PC-3 (cell line): ENCODE results near the gene SRGAP1. TPM values are rescaled to one million over a fixed set of nuclear protein-coding genes. Genes with fewer than 3 reads are reported as not detected.

ENCODE experiments used
- ATAC-seq: fragments of 200-7000 bp; cut with Tn5 transposase; 2 replicates; pipeline ENCODE4 v1.9.1; 2020; ENCODE audit warnings: mild to moderate bottlenecking, moderate library complexity
- BruUV-seq: library from RNA; stranded (reverse); fragments of 400-500 nt; replicated peaks from 2 replicates; lab custom pipeline; 2021; lab: Mats Ljungman, UMichigan
- CTCF ChIA-PET: fragments of 300-600 bp; sonication (Branson Sonifier 250); formaldehyde crosslinking; loops from one replicate; lab custom pipeline; 2022; ENCODE audit warnings: antibody characterized with exemption; lab: Charles Lee
- POLR2A ChIA-PET: fragments of 300-600 bp; sonication (Branson Sonifier 250); formaldehyde crosslinking; loops from one replicate; lab custom pipeline; 2022; ENCODE audit warnings: antibody characterized with exemption; ENCODE audit not compliant: unreplicated experiment; lab: Charles Lee
- DNase-seq: peaks from one replicate; pipeline ENCODE4 v3.0.0-alpha.2; 2015
- H2AFZ ChIP-seq: fragments of 300-600 bp; sonication (generic); 2 replicates; pipeline ENCODE4 v1.6.0; 2016; ENCODE audit warnings: antibody characterized with exemption, low read length
- H3F3A ChIP-seq: fragments of 300-600 bp; sonication (generic); one replicate; pipeline ENCODE4 v1.6.0; 2017; ENCODE audit warnings: antibody characterized with exemption, low read length, control low read depth, mild to moderate bottlenecking; ENCODE audit not compliant: unreplicated experiment
- H3K27ac ChIP-seq: fragments of 300-600 bp; sonication (generic); 2 replicates; pipeline ENCODE4 v1.5.1; 2016; ENCODE audit warnings: mild to moderate bottlenecking, low read length
- H3K27me3 ChIP-seq: fragments of 300-600 bp; sonication (generic); 2 replicates; pipeline ENCODE4 v1.6.1; 2016; ENCODE audit warnings: low read length, mixed read lengths
- H3K36me3 ChIP-seq: fragments of 300-600 bp; sonication (generic); 2 replicates; pipeline ENCODE4 v1.6.1; 2016; ENCODE audit warnings: low read depth, mixed run types, low read length, mixed read lengths
- H3K4me1 ChIP-seq: fragments of 300-600 bp; sonication (generic); 2 replicates; pipeline ENCODE4 v1.5.1; 2016; ENCODE audit warnings: low read length; ENCODE audit not compliant: insufficient read depth
- H3K4me2 ChIP-seq: fragments of 300-600 bp; sonication (generic); 2 replicates; pipeline ENCODE4 v1.6.0; 2016; ENCODE audit warnings: low read length
- H3K4me3 ChIP-seq: fragments of 300-600 bp; sonication (generic); 2 replicates; pipeline ENCODE4 v1.5.1; 2016; ENCODE audit warnings: mild to moderate bottlenecking, low read length, mixed read lengths
- H3K79me2 ChIP-seq: fragments of 300-600 bp; sonication (generic); 2 replicates; pipeline ENCODE4 v1.6.1; 2017; ENCODE audit warnings: low read length, mixed read lengths
- H3K9ac ChIP-seq: fragments of 300-600 bp; sonication (generic); 2 replicates; pipeline ENCODE4 v1.6.0; 2016; ENCODE audit warnings: mild to moderate bottlenecking, low read length
- H3K9me2 ChIP-seq: fragments of 300-600 bp; sonication (generic); replicated peaks from 2 replicates; pipeline ENCODE4 v1.6.1; 2016; ENCODE audit warnings: mixed run types, low read length, mixed read lengths
- H3K9me3 ChIP-seq: fragments of 300-600 bp; sonication (generic); 2 replicates; pipeline ENCODE4 v1.6.1; 2016; ENCODE audit warnings: low read length, mixed read lengths
- H4K20me1 ChIP-seq: fragments of 300-600 bp; sonication (generic); 2 replicates; pipeline ENCODE4 v1.6.1; 2016; ENCODE audit warnings: low read length, mixed read lengths
- EZH2 ChIP-seq: fragments of 300-600 bp; sonication (generic); IDR thresholded peaks from one replicate; pipeline ENCODE4 v1.6.1; 2017; ENCODE audit warnings: antibody characterized with exemption, mild to moderate bottlenecking, low read length; ENCODE audit not compliant: unreplicated experiment
- EZH2phosphoT487 ChIP-seq: fragments of 300-600 bp; sonication (generic); IDR thresholded peaks from 2 replicates; pipeline ENCODE4 v1.6.1; 2018; ENCODE audit warnings: mild to moderate bottlenecking, antibody characterized with exemption, low read length, borderline replicate concordance
- intact Hi-C: fragments of 100-400 bp; cut with micrococcal nuclease; formaldehyde crosslinking; loops from 2 replicates; pipeline ENCODE4 v1.9.0; 2023
- total RNA-seq: library from RNA; depleted of rRNA; stranded (reverse); fragments of >200 nt; gene quantifications from 2 replicates; pipeline ENCODE4 v1.2.3, GENCODE V29; 2014
- TF ChIP-seq, protein P1 (sequence below): fragments of 300-600 bp; sonication (generic); conservative IDR thresholded peaks from 2 replicates; pipeline ENCODE4 v1.5.1; 2017; ENCODE audit warnings: antibody characterized with exemption, low read depth, mild to moderate bottlenecking, low read length

The SRGAP1 gene
- total RNA-seq, 1 experiment from 2014 or later = 11.0 TPM

DNA sequence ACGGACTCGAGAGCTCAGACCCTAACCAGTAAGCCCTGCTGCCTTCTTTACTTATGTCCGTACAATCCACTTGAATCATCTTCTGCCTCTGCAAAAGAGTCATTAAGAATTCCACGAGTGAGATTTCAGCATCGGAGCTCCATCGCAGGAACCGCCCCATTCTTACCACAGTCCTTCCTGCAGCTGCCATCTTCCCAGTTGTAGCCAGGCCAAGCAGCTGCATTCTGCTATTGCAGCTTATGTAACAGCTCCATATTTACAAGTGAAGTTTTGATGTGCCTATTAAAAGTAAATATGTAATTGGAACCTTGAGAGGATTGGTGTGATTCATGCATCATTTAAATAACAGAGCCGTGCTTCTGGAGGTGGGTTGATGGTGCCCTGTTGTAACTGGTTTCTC, 220.2 kb downstream of the SRGAP1 start:
- Histone ChIP-seq H2AFZ (no peak overlapping the region), H3K4me3 (no peak overlapping the region), H3K9me2 (no peaks in the 10 kb centered on the region), H3K4me1 (no peaks in the 10 kb centered on the region), H3F3A (no peaks in the 10 kb centered on the region), H3K36me3 (peaks cover 35% of the 10 kb centered on the region), H3K4me2 (no peak overlapping the region), H3K9ac (no peak overlapping the region), H3K27ac (no peak overlapping the region), H4K20me1 (no peaks in the 10 kb centered on the region), H3K9me3 (no peaks in the 10 kb centered on the region), H3K79me2 (no peaks in the 10 kb centered on the region), H3K27me3 (no peaks in the 10 kb centered on the region)
- no peak for TF ChIP-seq EZH2phosphoT487
- TF ChIP-seq, protein P1, sequence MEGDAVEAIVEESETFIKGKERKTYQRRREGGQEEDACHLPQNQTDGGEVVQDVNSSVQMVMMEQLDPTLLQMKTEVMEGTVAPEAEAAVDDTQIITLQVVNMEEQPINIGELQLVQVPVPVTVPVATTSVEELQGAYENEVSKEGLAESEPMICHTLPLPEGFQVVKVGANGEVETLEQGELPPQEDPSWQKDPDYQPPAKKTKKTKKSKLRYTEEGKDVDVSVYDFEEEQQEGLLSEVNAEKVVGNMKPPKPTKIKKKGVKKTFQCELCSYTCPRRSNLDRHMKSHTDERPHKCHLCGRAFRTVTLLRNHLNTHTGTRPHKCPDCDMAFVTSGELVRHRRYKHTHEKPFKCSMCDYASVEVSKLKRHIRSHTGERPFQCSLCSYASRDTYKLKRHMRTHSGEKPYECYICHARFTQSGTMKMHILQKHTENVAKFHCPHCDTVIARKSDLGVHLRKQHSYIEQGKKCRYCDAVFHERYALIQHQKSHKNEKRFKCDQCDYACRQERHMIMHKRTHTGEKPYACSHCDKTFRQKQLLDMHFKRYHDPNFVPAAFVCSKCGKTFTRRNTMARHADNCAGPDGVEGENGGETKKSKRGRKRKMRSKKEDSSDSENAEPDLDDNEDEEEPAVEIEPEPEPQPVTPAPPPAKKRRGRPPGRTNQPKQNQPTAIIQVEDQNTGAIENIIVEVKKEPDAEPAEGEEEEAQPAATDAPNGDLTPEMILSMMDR = no peak
- no peak for TF ChIP-seq EZH2
- DNase-seq (no peak), ATAC-seq (no peak)
- ChIA-PET POLR2A (no interaction called here), CTCF (no interaction called here)
- no TSS peak for BruUV-seq
- intact Hi-C loops = no loop called here

DNA sequence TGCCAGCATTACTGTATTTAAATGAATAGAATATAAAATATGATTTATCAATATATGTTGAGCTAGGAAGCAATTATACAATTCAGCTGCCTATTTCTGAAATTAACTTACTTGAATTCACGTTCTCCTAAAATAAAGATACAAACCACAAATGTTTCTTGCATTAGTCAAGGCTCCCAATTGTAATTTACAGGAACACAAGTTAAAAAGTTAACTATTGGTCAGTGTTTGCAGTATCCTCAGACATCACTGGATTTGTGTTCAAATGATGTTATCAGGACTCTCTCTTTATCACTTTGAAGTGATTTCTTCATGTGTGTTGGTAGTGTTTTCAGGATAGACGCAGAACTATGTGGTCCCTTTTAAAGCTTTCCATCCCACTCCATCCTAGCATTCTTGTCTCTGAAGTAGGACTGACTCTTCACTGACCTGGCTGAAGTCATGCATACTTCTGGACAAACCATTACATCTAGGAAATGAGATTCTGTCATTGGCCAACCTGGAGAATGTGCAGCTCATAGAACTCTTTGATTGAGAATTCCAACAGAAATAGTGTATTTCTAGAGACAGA, 221.5 kb downstream of the SRGAP1 start:
- H3F3A ChIP-seq = no peaks in the 10 kb centered on the region
- H3K9me3 ChIP-seq = no peaks in the 10 kb centered on the region
- no peak for TF ChIP-seq EZH2phosphoT487
- TF ChIP-seq, protein P1 = no peak
- TF ChIP-seq EZH2 = no peak
- H3K27ac ChIP-seq = no peak overlapping the region
- H3K27me3 ChIP-seq = no peaks in the 10 kb centered on the region
- H3K9me2 ChIP-seq = no peaks in the 10 kb centered on the region
- H3K4me1 ChIP-seq = no peaks in the 10 kb centered on the region
- no peak overlapping the region for H2AFZ ChIP-seq
- no peaks in the 10 kb centered on the region for H4K20me1 ChIP-seq
- H3K4me2 ChIP-seq = no peak overlapping the region
- H3K9ac ChIP-seq = no peak overlapping the region
- H3K79me2 ChIP-seq = no peaks in the 10 kb centered on the region
- no peak overlapping the region for H3K4me3 ChIP-seq
- BruUV-seq = no TSS peak
- intact Hi-C loops = no loop called here
- ChIA-PET POLR2A (no interaction called here), CTCF (no interaction called here)
- H3K36me3 ChIP-seq = peaks cover 38% of the 10 kb centered on the region
- DNase-seq (no peak), ATAC-seq (no peak)

DNA sequence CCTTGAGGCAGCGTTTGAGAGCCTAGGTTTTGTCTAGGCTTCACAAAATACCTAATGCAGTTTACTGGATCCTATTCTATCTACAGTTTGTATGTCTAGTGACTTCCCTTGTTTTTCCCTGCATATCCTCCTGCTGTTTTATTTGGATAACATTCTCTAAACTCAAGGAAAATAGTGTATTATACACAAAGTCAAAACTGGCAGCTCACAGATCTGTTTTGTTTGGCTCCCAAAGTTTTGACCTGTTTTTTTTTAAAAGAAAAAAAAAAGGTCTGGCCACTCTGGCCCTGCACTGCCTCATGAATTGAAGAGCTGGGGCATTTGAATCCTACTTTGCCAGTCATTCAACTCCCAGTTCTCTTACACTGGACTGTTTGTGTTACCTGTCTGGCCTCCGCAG, 222.3 kb downstream of the SRGAP1 start:
- no peaks in the 10 kb centered on the region for H3K27me3 ChIP-seq
- H3K27ac ChIP-seq = no peak overlapping the region
- H3F3A ChIP-seq = no peaks in the 10 kb centered on the region
- peaks cover 35% of the 10 kb centered on the region for H3K36me3 ChIP-seq
- no peaks in the 10 kb centered on the region for H3K79me2 ChIP-seq
- no peak overlapping the region for H2AFZ ChIP-seq
- ChIA-PET POLR2A (no interaction called here), CTCF (no interaction called here)
- H3K9ac ChIP-seq = no peak overlapping the region
- H3K9me3 ChIP-seq = no peaks in the 10 kb centered on the region
- no peaks in the 10 kb centered on the region for H3K9me2 ChIP-seq
- DNase-seq (no peak), ATAC-seq (no peak)
- H3K4me3 ChIP-seq = no peak overlapping the region
- H4K20me1 ChIP-seq = no peaks in the 10 kb centered on the region
- no peaks in the 10 kb centered on the region for H3K4me1 ChIP-seq
- intact Hi-C loops = no loop called here
- no peak for TF ChIP-seq EZH2phosphoT487
- TF ChIP-seq EZH2 = no peak
- TF ChIP-seq, protein P1 = no peak
- no peak overlapping the region for H3K4me2 ChIP-seq
- BruUV-seq = no TSS peak
